Sigmoid colon (tissue), 4 donors: ENCODE results near the gene KRTAP5-9.

ENCODE experiments used
- CTCF ChIP-seq, 4 experiments: fragments of 450-650 bp in 3 of 4; fragments of 200-600 bp in 1 of 4; IDR thresholded peaks; one replicate each; pipeline ENCODE4 v1.5.1; 2016 to 2019; ENCODE audit warnings: antibody characterized with exemption in 4 of 4, mild to moderate bottlenecking in 3 of 4, moderate library complexity in 2 of 4
- EP300 ChIP-seq, 4 donors: sonication (generic); formaldehyde crosslinking; IDR thresholded peaks; one replicate each; pipeline ENCODE4 v1.6.1; 2017; ENCODE audit warnings: antibody characterized with exemption in 4 of 4
- POLR2A ChIP-seq, 2 donors: fragments of 450-650 bp; IDR thresholded peaks; one replicate each; pipeline ENCODE4 v1.6.1; 2016; ENCODE audit warnings: antibody characterized with exemption in 2 of 2, mild to moderate bottlenecking in 2 of 2, moderate library complexity in 2 of 2

- TF ChIP-seq EP300 (IDR thresholded peaks at IDR 0.05) = no peak
- no peak for TF ChIP-seq CTCF (IDR thresholded peaks at IDR 0.05)
- TF ChIP-seq POLR2A (IDR thresholded peaks at IDR 0.05) = no peak
These were observed 9.0 kb downstream of the KRTAP5-9 start for GRCh38 chr11:71557257-71557656.
